C1 segment of cervical spinal cord (tissue), 14 donors: ENCODE measurements around the gene ATP11A.

ENCODE experiments used
- DNase-seq, 14 donors: peaks; one replicate each; lab custom pipeline; 2025; lab: John Stamatoyannopoulos, UW

The ATP11A gene

GRCh38 chr13:112722433-112723263, 32.8 kb downstream of the ATP11A start:
- no peak for DNase-seq

GRCh38 chr13:112723771-112724170, 33.9 kb downstream of the ATP11A start:
- no peak for DNase-seq

- DNase-seq, result no peak
Observed at GRCh38 chr13:112724788-112725345, 35.0 kb downstream of the ATP11A start.

- no peak for DNase-seq
Observed at GRCh38 chr13:112725346-112726015, 35.6 kb downstream of the ATP11A start.

- DNase-seq, result no peak
Observed at GRCh38 chr13:112726016-112726767, 36.4 kb downstream of the ATP11A start.

- DNase-seq, result no peak
Observed at GRCh38 chr13:112727581-112727980, 37.7 kb downstream of the ATP11A start.

- no peak for DNase-seq
Observed at GRCh38 chr13:112728375-112729126, 38.7 kb downstream of the ATP11A start.

- peak in 1 of 14 donors; percentile 23 for DNase-seq
Observed at GRCh38 chr13:112729408-112729807, 39.6 kb downstream of the ATP11A start.

- no peak for DNase-seq
Observed at GRCh38 chr13:112730157-112730671, 40.4 kb downstream of the ATP11A start.

- DNase-seq, result no peak
Observed at GRCh38 chr13:112731667-112732616, 42.1 kb downstream of the ATP11A start.

GRCh38 chr13:112732679-112733078, 42.8 kb downstream of the ATP11A start:
- DNase-seq, result no peak

GRCh38 chr13:112733112-112733511, 43.3 kb downstream of the ATP11A start:
- no peak for DNase-seq

- DNase-seq, result no peak
Observed at GRCh38 chr13:112733661-112734379, 44.0 kb downstream of the ATP11A start.

GRCh38 chr13:112734696-112735547, 45.1 kb downstream of the ATP11A start:
- no peak for DNase-seq

GRCh38 chr13:112735791-112736190, 46.0 kb downstream of the ATP11A start:
- DNase-seq, result no peak

GRCh38 chr13:112737294-112737693, 47.5 kb downstream of the ATP11A start:
- no peak for DNase-seq

GRCh38 chr13:112738606-112739005, 48.8 kb downstream of the ATP11A start:
- no peak for DNase-seq

GRCh38 chr13:112740502-112741131, 50.8 kb downstream of the ATP11A start:
- peak in 1 of 14 donors; percentile 7 for DNase-seq
